HEK293T (cell line): Measurements from ENCODE around the gene HLF.

Experiments
- ARNT ChIP-seq: fragments of 450-650 bp; IDR thresholded peaks from 2 replicates; pipeline ENCODE4 v1.6.1; 2017; ENCODE audit warnings: mild to moderate bottlenecking
- BHLHE40 ChIP-seq: fragments of 450-650 bp; IDR thresholded peaks from 2 replicates; pipeline ENCODE4 v1.6.1; 2016; ENCODE audit warnings: mild to moderate bottlenecking, moderate library complexity, borderline replicate concordance
- CTBP1 ChIP-seq: fragments of 450-650 bp; IDR thresholded peaks from 2 replicates; pipeline ENCODE4 v1.6.1; 2016; ENCODE audit warnings: borderline replicate concordance
- ELF4 ChIP-seq: fragments of 450-650 bp; IDR thresholded peaks from 2 replicates; pipeline ENCODE4 v1.6.1; 2017; ENCODE audit warnings: antibody characterized with exemption
- FOXA1 ChIP-seq: fragments of 450-650 bp; IDR thresholded peaks from 2 replicates; pipeline ENCODE4 v1.6.1; 2016; ENCODE audit warnings: mild to moderate bottlenecking
- FOXK2 ChIP-seq: fragments of 450-650 bp; IDR thresholded peaks from 2 replicates; pipeline ENCODE4 v1.6.1; 2016; ENCODE audit warnings: mild to moderate bottlenecking
- FOXM1 ChIP-seq: fragments of 450-650 bp; IDR thresholded peaks from 2 replicates; pipeline ENCODE4 v1.6.1; 2017; ENCODE audit warnings: mild to moderate bottlenecking, borderline replicate concordance
- LEF1 ChIP-seq: fragments of 450-650 bp; IDR thresholded peaks from 2 replicates; pipeline ENCODE4 v1.6.1; 2017; ENCODE audit warnings: mild to moderate bottlenecking, borderline replicate concordance
- NFRKB ChIP-seq: fragments of 450-650 bp; IDR thresholded peaks from 2 replicates; pipeline ENCODE4 v1.6.1; 2016; ENCODE audit warnings: mild to moderate bottlenecking, moderate library complexity
- PKNOX1 ChIP-seq: fragments of 450-650 bp; IDR thresholded peaks from 2 replicates; pipeline ENCODE4 v1.6.1; 2016
- SP1 ChIP-seq: fragments of 450-650 bp; IDR thresholded peaks from 2 replicates; pipeline ENCODE4 v1.6.1; 2017
- SUZ12 ChIP-seq: fragments of 450-650 bp; IDR thresholded peaks from 2 replicates; pipeline ENCODE4 v1.6.1; 2016; ENCODE audit warnings: mild to moderate bottlenecking
- TARDBP ChIP-seq: fragments of 450-650 bp; IDR thresholded peaks from 2 replicates; pipeline ENCODE4 v1.6.1; 2016
- ZNF384 ChIP-seq: fragments of 450-650 bp; IDR thresholded peaks from 2 replicates; pipeline ENCODE4 v1.6.1; 2016

DNA sequence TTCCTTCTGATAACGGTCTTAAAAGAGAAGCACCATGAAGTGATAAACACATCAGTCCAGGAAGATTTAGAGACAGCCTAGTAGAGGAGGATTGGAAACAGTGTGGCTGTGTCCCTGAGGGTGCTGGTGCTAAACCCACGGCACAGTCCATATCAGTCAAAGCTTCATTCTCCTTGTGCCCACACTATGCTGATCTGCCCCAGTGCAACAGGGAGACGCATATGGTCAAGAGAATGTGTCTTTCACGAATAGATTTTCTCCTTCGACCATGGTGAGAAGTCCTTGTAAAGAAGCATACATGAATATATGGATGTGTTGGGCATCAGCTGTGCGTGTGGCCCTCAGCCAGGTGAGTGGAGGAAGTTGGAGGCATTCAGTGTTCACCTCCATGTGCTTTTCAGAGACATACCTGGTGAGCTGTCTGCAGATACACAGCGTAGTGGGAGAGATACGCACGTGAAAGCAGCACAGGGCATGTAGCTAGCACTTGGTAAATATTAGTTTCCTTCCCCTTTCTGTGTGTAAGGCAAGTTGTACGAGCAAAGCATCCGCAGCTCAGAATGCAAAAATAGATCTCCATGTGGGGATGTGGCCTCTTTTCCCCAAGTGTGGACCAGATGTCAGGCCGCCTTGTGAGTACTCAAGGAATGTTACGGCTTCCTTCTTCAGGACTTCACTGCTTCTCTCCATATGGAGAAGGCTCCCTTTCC is 29.4 kb downstream of the HLF start:
- no peak for TF ChIP-seq NFRKB
- no peak for TF ChIP-seq LEF1
- TF ChIP-seq SP1, result no peak
- TF ChIP-seq ARNT, result no peak
- no peak for TF ChIP-seq FOXM1
- no peak for TF ChIP-seq ELF4
- no peak for TF ChIP-seq FOXA1
- TF ChIP-seq CTBP1, result no peak
- TF ChIP-seq PKNOX1, result no peak
- TF ChIP-seq ZNF384, result no peak
- TF ChIP-seq SUZ12, result no peak
- TF ChIP-seq BHLHE40, result no peak
- TF ChIP-seq FOXK2, result no peak
- TF ChIP-seq TARDBP, result no peak
